Measurements from ENCODE around the gene DYNLL2. TPM values are rescaled to one million over a fixed set of nuclear protein-coding genes. Genes with fewer than 3 reads are reported as not detected.
"Not testable (repeated sequence)": the region's sequence is repeated elsewhere in the genome, so short reads cannot be mapped to it uniquely, and the experiment has no call there.

Gene DYNLL2
- total RNA-seq, 1 experiment from 2014 or later = 10.2 TPM

- no peak for DNase-seq
- no peaks in the 10 kb centered on the region for H3K27me3 ChIP-seq (ENCODE audit: control insufficient read depth, insufficient read depth, low read length)
Measured at GRCh38 chr17:58054641-58055040, 28.6 kb upstream of the DYNLL2 start.

GRCh38 chr17:58056476-58056875, 26.7 kb upstream of the DYNLL2 start:
- DNase-seq = no peak

More at GRCh38 chr17:58054641-58055040, 28.6 kb upstream of the DYNLL2 start:
- Histone ChIP-seq H3K36me3 (replicated peaks; ENCODE audit: control insufficient read depth, insufficient read depth, low read length) (no peaks in the 10 kb centered on the region), H3K4me3 (ENCODE audit: insufficient read depth, low read depth, low read length) (no peak overlapping the region)

GRCh38 chr17:58059141-58059540, 24.1 kb upstream of the DYNLL2 start:
- Histone ChIP-seq H3K4me3 (ENCODE audit: insufficient read depth, low read depth, low read length) (no peak overlapping the region), H3K27me3 (ENCODE audit: control insufficient read depth, insufficient read depth, low read length) (no peaks in the 10 kb centered on the region), H3K36me3 (replicated peaks; ENCODE audit: control insufficient read depth, insufficient read depth, low read length) (no peaks in the 10 kb centered on the region)
- DNase-seq = peak; percentile 48

More at GRCh38 chr17:58056476-58056875, 26.7 kb upstream of the DYNLL2 start:
- H3K36me3 ChIP-seq (replicated peaks; ENCODE audit: control insufficient read depth, insufficient read depth, low read length) = no peaks in the 10 kb centered on the region
- H3K4me3 ChIP-seq (ENCODE audit: insufficient read depth, low read depth, low read length) = no peak overlapping the region
- no peaks in the 10 kb centered on the region for H3K27me3 ChIP-seq (ENCODE audit: control insufficient read depth, insufficient read depth, low read length)

- H3K4me3 ChIP-seq (ENCODE audit: insufficient read depth, low read depth, low read length) = no peak overlapping the region
- no peaks in the 10 kb centered on the region for H3K36me3 ChIP-seq (replicated peaks; ENCODE audit: control insufficient read depth, insufficient read depth, low read length)
- H3K27me3 ChIP-seq (ENCODE audit: control insufficient read depth, insufficient read depth, low read length) = no peaks in the 10 kb centered on the region
- no peak for DNase-seq
Measured at GRCh38 chr17:58060596-58061191, 22.5 kb upstream of the DYNLL2 start.

- DNase-seq = no peak
- no peak overlapping the region for H3K4me3 ChIP-seq (ENCODE audit: insufficient read depth, low read depth, low read length)
- H3K27me3 ChIP-seq (ENCODE audit: control insufficient read depth, insufficient read depth, low read length) = no peaks in the 10 kb centered on the region
- no peaks in the 10 kb centered on the region for H3K36me3 ChIP-seq (replicated peaks; ENCODE audit: control insufficient read depth, insufficient read depth, low read length)
Measured at GRCh38 chr17:58061672-58062071, 21.5 kb upstream of the DYNLL2 start.

- H3K4me3 ChIP-seq (ENCODE audit: insufficient read depth, low read depth, low read length) = no peak overlapping the region
- no peak for DNase-seq
- H3K36me3 ChIP-seq (replicated peaks; ENCODE audit: control insufficient read depth, insufficient read depth, low read length) = no peaks in the 10 kb centered on the region
- no peaks in the 10 kb centered on the region for H3K27me3 ChIP-seq (ENCODE audit: control insufficient read depth, insufficient read depth, low read length)
Measured at GRCh38 chr17:58065238-58065637, 18.0 kb upstream of the DYNLL2 start.

- Histone ChIP-seq H3K4me3 (ENCODE audit: insufficient read depth, low read depth, low read length) (no peak overlapping the region), H3K36me3 (replicated peaks; ENCODE audit: control insufficient read depth, insufficient read depth, low read length) (no peaks in the 10 kb centered on the region), H3K27me3 (ENCODE audit: control insufficient read depth, insufficient read depth, low read length) (no peaks in the 10 kb centered on the region)
- DNase-seq = no peak
Measured at GRCh38 chr17:58066401-58066800, 16.8 kb upstream of the DYNLL2 start.

GRCh38 chr17:58072862-58073261, 10.4 kb upstream of the DYNLL2 start:
- no peaks in the 10 kb centered on the region for H3K27me3 ChIP-seq (ENCODE audit: control insufficient read depth, insufficient read depth, low read length)
- DNase-seq = no peak
- H3K36me3 ChIP-seq (replicated peaks; ENCODE audit: control insufficient read depth, insufficient read depth, low read length) = no peaks in the 10 kb centered on the region
- H3K4me3 ChIP-seq (ENCODE audit: insufficient read depth, low read depth, low read length) = no peak overlapping the region

- not testable (repeated sequence) for H3K27me3 ChIP-seq (ENCODE audit: control insufficient read depth, insufficient read depth, low read length); DNase-seq; H3K36me3 ChIP-seq (replicated peaks; ENCODE audit: control insufficient read depth, insufficient read depth, low read length); H3K4me3 ChIP-seq (ENCODE audit: insufficient read depth, low read depth, low read length)
Measured at GRCh38 chr17:58073266-58073665, 10.0 kb upstream of the DYNLL2 start.

- not testable (repeated sequence) for DNase-seq; H3K36me3 ChIP-seq (replicated peaks; ENCODE audit: control insufficient read depth, insufficient read depth, low read length); H3K27me3 ChIP-seq (ENCODE audit: control insufficient read depth, insufficient read depth, low read length); H3K4me3 ChIP-seq (ENCODE audit: insufficient read depth, low read depth, low read length)
Measured at GRCh38 chr17:58074406-58074805, 8.8 kb upstream of the DYNLL2 start.

GRCh38 chr17:58079300-58080033, 3.8 kb upstream of the DYNLL2 start:
- no peak for DNase-seq
- H3K27me3 ChIP-seq (ENCODE audit: control insufficient read depth, insufficient read depth, low read length) = no peaks in the 10 kb centered on the region
- H3K4me3 ChIP-seq (ENCODE audit: insufficient read depth, low read depth, low read length) = no peak overlapping the region
- H3K36me3 ChIP-seq (replicated peaks; ENCODE audit: control insufficient read depth, insufficient read depth, low read length) = no peaks in the 10 kb centered on the region

- H3K27me3 ChIP-seq (ENCODE audit: control insufficient read depth, insufficient read depth, low read length) = no peaks in the 10 kb centered on the region
- peak; percentile 49 for DNase-seq
- H3K4me3 ChIP-seq (ENCODE audit: insufficient read depth, low read depth, low read length) = no peak overlapping the region
- H3K36me3 ChIP-seq (replicated peaks; ENCODE audit: control insufficient read depth, insufficient read depth, low read length) = peaks cover 4% of the 10 kb centered on the region
Measured at GRCh38 chr17:58081646-58082340, 1.4 kb upstream of the DYNLL2 start.

GRCh38 chr17:58082341-58082869, 814 bp upstream of the DYNLL2 start:
- Histone ChIP-seq H3K27me3 (ENCODE audit: control insufficient read depth, insufficient read depth, low read length) (no peaks in the 10 kb centered on the region), H3K4me3 (ENCODE audit: insufficient read depth, low read depth, low read length) (peak overlapping the region; percentile 22; the same call in 1 of the 2 replicates), H3K36me3 (replicated peaks; ENCODE audit: control insufficient read depth, insufficient read depth, low read length) (peaks cover 8% of the 10 kb centered on the region)
- no peak for DNase-seq

GRCh38 chr17:58083491-58084316, 485 bp downstream of the DYNLL2 start:
- peak; percentile 72 for DNase-seq
- Histone ChIP-seq H3K36me3 (replicated peaks; ENCODE audit: control insufficient read depth, insufficient read depth, low read length) (peaks cover 18% of the 10 kb centered on the region), H3K27me3 (ENCODE audit: control insufficient read depth, insufficient read depth, low read length) (no peaks in the 10 kb centered on the region), H3K4me3 (ENCODE audit: insufficient read depth, low read depth, low read length) (peak overlapping the region; percentile 91)
